ENCODE data around the gene GGCX.
A peak's percentile ranks its signal among the peaks of the same experiment; 100 is the strongest.
"Not testable (repeated sequence)": the region's sequence is repeated elsewhere in the genome, so short reads cannot be mapped to it uniquely, and the experiment has no call there.

GGCX gene

GRCh38 chr2:85561280-85562212 is at the start of gene GGCX:
GGCX (minus strand) TSS chr2:85561493; CDS start chr2:85561428, 65 bp downstream.
- peak; percentile 66 for DNase-seq

GRCh38 chr2:85607268-85608215 is 46.2 kb upstream of the GGCX start:
- no peak for DNase-seq

DNA sequence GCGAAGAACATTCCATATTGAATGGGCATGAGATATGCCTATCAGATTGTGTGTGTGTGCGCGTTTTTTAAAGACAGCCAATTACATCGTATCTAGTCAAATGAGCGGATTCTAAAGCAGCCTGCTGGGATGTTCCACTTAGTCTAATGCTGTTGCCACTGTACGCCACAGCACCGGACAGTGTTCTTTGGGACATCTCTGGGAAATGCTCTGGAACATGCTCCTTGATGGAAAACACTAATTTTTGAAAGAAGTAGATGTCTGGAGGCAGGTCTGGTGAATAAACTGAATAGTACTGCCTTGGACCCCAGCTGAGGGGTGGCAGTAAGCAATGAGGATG is 44.8 kb upstream of the GGCX start:
- no peak for DNase-seq

- DNase-seq = no peak
These were observed 44.3 kb upstream of the GGCX start for GRCh38 chr2:85605406-85606115.

GRCh38 chr2:85604568-85605339 is 43.5 kb upstream of the GGCX start:
- no peak for DNase-seq

DNA sequence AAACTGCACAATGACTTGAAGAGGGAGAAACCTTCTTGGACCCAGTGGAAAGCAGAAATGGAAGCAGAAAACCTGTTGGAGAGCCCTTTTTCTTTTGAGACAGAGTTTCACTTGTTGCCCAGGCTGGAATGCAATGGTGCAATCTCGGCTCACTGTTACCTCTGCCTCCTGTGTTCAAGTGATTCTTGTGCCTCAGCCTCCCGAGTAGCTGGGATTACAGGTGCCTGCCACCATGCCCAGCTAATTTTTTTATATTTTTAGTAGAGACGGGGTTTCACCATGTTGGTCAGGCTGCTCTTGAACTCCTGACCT is 42.8 kb upstream of the GGCX start:
- DNase-seq = not testable (repeated sequence)

- DNase-seq = peak; percentile 87
These were observed 41.4 kb upstream of the GGCX start, which contains the start of gene TMEM150A for GRCh38 chr2:85602476-85603234. TMEM150A (minus strand) TSS chr2:85602698; CDS start chr2:85601948, 750 bp downstream.

GRCh38 chr2:85601771-85602475 is 40.6 kb upstream of the GGCX start:
- DNase-seq = peak; percentile 47

DNA sequence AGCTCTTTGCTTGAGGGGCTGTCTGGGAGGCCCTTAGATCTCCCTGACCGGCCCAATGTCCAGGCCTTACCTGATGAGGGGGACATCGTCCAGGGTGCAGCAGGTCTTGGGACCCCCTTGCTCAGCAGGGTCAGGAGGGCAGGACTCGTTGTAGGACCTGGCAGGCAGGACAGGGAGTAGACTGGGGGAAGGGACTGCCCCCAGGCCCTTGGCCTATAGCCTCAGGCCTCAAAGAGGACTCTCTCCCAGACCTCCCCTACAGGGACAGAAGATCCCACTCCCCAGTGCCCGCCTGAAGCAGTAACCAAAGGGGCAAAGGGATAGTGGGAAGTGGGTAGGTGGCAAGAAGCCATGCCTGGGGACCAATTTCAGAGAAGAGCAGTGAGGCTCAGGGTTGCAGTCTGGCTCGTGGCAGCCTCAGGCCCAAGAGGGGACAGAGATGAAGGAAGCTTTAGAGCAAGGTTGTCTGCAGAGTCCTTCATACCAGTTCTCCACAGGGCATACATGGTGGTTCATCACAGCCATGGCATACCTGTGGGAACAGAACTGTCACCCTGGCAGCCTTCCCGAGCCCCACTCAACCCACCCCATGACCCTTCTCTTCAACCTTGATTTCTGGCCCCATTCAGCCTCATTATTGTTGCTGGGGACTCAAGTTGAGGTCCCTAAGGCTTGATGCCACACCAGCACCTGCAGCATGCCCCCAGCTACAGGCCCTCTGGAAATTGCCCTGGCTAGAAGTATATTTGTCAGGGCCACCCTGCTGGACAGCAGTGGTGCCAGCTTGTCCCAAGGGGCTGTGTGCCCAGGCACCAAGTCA is 39.9 kb upstream of the GGCX start:
- DNase-seq = no peak

- no peak for DNase-seq
These were observed 38.9 kb upstream of the GGCX start for GRCh38 chr2:85600235-85600575.

GRCh38 chr2:85599468-85600234 is 38.4 kb upstream of the GGCX start:
- no peak for DNase-seq

DNA sequence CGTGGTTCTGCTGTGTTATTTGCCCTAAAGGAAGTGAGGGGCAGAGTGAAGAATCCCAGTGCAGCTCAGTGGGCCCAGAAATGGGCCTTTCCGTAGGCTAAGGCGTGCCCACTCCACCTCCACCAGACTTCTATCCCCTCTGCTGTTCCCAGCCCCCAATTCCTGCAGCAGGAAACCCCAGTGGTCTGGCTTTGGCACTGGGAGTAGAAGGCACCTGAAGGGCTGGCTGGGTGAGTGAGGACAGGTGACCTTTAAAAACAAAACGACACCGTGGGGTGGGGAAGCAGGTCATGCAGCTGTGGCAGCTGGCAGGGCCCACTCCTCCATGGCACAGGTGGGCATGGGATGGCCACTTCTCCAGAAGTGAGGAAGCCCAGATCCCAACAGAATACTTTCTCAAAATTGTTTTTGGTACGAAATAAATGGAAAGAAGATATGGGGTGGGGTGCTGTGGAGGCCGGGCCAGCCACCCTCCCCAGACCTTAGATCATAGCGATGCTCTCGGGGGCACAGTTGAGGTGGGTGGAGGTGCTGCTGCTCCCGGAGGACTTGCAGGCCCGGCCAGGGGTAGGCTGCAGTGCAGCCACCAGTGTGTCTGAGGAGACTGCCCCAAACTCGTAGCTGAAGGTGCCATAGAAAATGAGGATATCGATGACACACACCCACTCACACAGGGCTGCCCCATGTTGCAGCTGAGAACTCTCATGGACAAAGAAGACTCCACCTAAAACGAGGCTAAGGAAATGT is 37.5 kb upstream of the GGCX start:
- DNase-seq = peak; percentile 4

DNA sequence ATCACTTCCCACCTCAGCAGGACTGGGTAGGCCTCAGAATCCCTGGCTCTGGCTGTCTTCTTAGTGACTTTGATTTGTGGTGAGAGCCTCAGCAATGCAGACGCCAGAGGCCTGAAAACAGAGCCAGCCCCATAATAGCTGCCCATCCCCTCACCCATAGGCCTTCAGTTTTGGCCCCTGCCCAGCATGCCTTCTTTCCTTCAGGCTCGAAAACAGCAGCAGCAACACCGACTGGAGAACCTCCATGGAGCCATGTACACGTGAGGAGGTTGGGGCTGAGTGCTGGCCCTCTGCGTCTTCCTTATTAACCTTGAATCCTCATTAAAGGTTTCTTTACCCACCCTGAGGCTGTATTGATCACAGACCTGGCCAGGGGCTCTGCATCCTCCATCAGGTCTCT is 35.9 kb upstream of the GGCX start:
- DNase-seq = no peak

GRCh38 chr2:85596486-85597143 is 35.3 kb upstream of the GGCX start:
- peak; percentile 1 for DNase-seq

DNA sequence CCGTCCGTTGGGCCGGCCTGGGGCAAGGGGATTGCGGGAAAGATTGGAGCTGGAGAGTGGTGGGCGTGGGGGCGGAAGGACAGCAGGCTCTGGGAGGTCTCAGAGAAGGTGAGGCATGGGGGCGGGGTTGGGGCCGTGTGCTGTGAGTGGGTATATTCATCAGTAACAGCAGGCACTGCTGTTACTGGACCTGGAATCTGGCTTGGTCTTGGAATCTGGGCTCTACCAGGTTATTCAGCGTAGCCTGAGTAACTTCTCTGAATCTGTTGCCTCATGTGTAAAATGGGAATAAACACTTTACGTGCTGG is 34.7 kb upstream of the GGCX start:
- DNase-seq = peak; percentile 13

DNA sequence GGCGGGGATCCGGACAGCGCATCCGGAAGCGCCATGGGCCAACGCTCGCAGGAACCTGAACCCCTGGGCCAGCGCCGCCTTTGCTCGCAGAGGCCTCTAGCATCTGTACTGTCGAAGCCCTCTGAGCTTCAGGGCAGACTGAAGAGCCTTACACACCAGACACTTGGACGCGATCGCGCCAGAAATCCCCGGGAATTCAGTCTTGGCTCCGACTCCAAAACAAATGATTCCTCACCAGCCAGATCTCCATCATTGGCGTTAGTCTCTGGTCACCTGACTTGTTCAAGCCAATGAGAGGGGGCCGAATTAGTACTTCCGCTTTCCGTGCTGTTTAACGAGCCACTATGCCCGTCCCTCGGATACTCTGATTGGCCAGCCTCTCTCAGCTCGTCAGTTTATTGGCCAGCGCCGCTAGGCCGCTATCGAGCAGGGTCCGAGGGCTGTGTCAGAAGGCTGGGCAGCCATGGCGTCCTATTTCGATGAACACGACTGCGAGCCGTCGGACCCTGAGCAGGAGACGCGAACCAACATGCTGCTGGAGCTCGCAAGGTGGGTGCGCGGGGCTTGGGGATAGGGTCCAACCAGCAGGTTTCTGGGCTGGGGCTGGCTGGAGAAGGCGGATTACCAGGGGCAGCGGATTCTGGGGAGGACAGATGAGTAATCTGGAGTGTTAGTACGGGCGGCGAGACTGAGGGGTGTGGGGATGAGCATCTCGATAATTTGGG is 34.2 kb upstream of the GGCX start, which contains the start of gene RNF181:
Gene RNF181 (plus strand): TSS at position 445 of the 725 bp plus-strand sequence. CDS start 19 bp downstream, at position 464.
- DNase-seq = peak; percentile 94

- no peak for DNase-seq
These were observed 33.5 kb upstream of the GGCX start for GRCh38 chr2:85594715-85595300.
